Stimulated activated CD8-positive, alpha-beta memory T cell treated with anti-CD3 and anti-CD28 coated beads, Interleukin-4, amount 100 ng/mL, for 24 hours (primary cell): ENCODE measurements around the gene SHANK1.

Experiments used
- DNase-seq: peaks from one replicate; pipeline ENCODE4 v3.0.0-alpha.2; 2020; ENCODE audit warnings: low read depth

Gene SHANK1

DNA sequence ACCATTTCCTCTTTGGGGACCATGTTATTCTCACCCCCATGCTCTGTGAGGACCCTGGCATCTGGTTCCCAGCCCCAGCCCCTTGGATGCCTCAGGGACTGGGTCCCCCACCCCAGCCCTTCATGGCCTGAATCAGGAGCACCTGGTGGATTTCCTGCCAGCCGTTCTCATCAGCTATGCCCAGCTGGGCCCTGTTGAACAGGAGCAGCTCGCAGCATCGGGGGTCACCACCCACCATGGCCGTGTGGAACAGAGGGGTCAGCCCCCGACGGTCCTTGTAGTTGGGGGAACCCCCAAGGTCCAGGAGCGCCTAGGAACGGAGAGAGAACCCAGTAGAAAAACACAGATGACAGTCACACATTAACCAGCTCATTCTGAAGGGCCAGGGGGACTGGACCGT lies 7.8 kb downstream of the SHANK1 start:
- no peak for DNase-seq

DNA sequence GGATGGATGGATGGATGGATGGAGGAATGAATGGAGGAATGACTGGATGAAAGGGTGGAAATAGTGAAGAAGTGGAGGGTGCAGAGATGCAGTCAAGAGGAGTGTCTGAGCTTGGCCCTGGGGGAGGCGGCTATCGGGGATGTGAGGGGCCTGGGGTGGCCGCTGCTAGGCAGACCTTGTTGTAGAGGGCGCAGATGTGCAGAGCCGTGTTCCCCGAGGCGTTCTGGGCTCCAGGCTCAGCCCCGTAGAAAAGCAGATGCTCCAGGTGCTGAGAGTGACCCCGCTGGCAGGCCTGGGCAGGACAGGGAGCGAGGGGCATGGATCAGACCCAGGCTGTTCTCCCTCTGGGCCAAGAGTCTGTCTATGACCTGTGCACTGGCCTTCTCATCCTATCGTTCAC lies 8.4 kb downstream of the SHANK1 start:
- DNase-seq, result no peak

DNA sequence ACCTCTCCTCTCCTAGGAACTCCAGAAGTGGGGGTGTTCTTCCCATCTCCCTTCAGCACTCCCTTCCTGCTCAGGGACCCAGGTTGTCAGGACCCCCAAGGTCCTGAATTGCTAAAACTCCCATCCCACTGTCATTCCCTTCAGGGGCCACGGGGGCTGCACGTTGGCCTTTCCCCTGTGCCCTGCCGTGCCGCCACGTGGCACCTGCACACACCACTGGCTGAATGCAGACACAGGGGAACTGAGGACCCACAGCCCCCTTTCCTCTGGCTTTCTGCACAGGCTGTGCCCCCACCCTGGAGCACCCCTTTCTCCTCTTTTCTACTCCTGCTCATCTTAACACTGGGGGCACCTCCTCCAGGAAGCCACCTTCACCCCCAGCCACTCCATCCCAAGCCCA lies 9.0 kb downstream of the SHANK1 start:
- no peak for DNase-seq

DNA sequence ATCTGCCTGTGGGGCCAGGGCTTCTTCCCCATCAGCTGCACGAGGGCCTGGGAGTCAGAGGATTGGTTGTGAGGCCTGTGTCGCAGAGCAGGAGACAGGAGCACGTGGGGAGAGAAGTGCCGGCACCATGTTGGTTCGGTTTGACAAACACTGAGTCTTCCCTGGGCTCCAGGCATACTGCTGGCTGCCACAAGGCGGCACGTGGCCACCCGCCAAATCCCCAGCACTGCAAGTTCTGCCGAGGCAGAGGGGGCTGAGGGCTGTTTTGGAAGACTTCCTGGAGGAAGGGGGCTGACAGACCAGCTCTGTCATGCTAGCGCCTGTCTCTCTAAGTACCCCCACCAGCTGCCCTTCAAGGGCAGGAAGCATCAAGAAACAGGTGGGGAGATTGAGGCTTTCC lies 9.5 kb downstream of the SHANK1 start:
- DNase-seq, result no peak

DNA sequence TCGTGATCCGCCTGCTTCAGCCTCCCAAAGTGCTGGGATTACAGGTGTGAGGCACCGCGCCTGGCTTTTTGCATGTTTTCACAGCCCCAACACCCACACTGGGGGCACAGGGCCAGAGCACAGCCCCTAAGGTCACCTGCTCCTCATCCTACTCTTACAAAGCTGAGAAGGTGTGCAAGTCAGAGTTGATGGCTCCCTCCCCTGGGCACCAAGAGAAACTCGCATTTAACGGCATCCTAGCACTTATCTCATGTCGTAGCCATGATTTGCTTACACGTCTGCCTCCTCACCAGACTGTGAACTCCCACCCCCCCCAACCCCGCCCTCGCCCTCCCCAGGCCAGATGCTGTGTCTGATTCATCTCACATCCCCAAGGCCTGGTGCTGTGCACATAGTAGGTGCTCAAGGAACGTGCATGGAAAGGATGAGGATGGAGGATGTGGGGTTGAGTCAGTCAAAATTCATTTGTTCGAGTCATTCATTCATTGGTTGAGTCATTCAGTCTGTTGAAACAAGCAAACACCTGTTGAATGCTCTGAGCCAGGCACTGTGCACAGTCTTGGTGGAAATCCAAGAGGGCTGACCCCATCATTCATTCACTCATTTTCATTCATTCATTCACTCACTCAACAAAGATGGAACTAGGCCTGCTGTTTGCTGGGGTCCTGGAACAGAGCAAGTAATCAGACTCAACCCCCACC lies 11.3 kb downstream of the SHANK1 start:
- DNase-seq, result no peak

DNA sequence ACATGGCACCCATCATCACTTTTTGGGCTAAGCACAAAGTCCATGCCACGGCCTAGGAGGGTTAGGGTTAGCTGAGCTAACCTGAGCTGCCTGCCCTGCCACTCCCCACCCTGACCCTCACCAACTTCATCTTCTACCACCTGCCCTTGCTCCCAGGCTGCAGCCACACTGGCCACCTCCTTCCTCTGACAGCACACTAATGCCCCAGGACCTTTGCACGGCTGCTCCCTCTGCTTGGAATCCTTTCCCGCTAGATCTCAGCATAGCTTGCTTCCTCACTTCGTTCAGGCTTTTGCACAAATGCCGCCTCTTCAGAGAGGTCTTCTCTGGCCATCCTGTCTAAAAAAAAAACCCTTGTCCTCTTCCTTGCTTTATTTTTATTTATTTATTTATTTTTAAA lies 13.2 kb downstream of the SHANK1 start:
- no peak for DNase-seq

DNA sequence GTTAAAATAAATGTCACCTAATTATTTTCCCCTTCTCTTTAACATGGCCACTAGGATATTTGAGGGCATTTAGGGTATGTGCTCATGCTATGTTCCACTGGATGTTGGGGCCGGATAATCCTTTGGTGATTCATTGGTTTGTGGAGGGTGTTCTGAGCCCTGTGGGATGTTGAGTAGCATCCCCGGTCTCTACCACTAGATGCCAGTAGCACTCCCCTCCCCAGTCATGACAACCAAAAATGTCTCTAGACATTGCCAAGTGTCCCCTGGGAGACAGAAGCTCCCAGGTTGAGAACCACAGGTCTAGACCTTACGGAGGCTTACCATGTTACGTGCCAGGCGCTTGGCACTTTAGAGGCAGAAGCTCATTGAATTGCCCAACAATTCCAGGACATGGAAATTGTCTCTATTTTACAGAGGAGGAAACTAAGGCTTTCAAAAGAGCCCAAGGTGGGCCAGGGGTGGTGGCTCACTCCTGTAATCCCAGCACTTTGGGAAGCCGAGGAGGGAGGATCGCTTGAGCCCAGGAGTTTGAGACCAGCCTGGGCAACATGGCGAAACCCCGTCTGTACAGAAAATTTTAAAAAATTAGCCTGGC lies 14.1 kb downstream of the SHANK1 start:
- DNase-seq, result no peak

DNA sequence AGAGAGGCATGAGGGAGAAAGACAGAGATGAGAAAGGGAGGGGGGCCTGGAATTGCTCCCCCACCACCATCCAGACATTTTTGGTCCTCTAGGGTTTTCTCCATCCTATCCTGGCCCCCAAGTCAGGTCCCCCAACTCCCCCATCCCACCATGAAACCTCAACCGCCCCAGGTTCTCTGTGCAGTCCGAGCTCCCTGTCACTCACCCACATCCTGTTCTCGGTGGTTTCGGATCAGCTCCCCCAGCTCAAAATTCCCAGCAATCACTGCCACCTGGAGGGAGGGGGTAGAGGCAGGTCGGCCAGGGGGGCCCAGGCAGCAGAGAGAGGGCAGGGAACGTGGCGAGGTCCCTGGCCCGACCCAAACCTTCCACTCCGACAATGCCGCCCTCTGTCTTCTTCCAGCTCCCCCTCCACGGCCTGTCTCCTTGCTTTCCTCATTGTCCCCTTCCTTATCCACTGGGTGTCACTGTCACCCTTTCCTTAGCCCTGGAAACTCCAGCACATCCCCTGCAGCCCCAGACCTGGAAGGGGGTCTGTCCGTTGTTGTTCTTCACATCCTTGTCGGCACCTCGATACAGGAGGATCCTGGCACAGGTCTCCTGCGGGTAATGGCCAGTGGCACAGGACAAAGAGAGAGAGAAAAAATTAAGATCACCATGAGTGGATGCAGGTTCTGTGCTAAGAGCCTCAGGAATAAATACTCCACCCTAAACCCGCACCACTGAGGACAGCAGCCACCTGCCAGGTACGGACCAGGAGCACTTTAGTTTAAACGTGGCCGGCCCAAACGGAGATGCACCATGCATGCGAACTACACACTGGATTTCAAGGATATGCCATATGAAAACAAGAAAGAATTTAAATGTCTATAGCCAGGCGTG lies 15.4 kb downstream of the SHANK1 start:
- no peak for DNase-seq

DNA sequence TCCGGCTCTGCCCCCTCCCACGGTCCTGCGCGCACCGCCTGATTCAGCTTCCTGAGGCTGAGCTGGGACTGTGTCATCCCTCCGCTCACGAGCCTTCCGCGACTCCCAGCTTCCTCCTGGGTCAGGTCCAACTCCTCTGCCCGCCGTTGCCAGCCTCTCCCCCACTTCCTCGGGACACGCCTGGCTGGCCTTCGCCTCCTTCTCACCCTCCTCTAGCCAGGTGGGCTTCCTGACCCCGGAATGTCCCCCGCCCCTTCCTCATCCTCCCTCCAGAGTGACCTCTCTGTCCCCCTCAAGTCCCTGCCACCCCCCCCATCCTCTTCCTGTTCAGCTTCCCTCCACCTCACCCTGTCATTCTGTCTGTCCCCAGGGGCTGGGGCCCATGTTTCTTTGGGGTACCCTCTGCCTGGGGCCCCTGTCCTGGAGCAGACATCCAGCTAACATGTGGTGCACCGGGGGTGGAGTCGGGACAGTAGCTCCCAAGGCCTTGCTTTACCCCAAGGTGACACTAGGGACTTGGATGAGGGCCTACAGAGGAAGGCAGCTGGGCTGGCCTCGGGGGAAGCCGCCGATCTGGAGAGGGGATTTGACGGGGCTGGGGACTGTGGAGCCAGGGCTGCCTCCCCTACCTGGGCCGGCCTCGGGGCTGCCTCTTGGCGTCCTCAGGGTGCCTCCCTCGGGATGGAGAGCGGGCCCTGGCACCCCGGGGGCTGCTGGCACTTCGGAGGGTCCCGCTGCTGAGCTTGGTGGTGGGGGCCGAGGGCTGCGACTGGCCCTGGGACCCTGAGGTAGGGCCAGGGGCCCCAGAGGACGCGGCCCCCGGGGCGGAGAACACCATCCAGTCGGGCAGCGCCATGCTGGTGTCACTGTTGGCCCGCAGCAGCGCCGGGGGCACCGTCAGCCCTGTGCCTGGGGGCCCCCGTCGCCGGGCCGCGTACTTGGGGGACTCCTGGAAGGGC lies 16.5 kb downstream of the SHANK1 start:
- DNase-seq, result no peak

DNA sequence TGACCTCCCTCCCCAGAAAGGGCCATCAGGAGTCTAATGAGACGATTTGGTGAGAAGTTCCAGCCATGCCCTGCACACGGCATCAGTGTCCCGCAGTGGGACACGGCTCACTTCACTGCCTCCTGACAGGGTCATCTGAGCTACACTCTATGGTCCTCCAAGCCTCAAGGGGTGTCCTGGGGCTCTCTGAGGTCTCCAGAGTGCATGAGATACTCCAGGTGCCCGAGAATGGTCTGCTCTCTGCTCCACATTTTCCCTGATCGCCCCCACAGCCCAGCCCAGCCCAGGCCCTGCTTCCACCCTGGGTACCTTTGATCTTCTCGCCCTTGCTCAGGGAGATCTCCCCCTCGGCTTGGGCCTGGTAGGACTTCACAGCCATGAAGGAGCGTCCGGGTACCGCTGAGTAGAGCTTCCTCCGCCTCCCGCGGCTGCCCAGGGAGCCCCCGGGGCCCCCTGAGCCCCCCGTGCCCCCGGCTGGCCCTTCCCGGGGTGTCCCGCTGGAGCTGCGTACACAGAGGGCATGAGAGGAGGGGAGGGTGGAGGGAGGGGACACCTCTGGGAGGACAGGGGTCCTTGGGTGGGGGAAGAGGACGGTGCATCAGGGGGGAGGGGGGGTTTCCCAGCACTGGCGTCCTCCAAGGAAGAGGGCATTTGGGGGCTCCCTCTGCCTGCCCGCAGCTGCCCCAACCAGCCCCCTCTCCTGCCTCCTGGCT lies 17.3 kb downstream of the SHANK1 start:
- DNase-seq, result no peak

DNA sequence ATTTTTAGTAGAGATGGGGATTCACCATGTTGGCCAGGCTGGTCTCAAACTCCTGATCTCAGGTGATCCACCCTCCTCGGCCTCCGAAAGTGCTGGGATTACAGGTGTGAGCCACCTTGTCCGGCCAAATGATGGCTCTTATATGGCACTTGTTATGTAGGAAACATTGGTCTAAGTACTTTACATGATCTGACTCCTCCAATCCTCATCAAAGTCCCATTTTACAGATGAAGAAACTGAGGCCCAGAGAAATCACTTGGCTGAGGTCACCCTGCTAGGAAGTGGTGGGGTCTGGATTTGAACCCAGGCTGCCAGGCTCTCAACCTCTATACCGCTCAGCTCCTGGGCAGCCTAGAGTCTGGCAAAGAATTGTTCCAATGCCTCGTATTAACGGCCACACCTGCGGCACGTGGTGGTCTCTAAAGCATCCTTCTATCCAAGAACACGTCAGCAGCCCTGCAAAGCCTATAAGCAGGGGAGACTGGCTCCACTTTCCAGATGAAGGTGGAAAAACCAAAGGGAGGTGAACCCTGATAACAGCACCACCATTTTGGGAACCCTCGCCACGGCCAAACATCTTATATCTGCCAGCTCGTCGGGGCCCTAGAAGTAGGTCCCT lies 18.1 kb downstream of the SHANK1 start:
- no peak for DNase-seq

DNA sequence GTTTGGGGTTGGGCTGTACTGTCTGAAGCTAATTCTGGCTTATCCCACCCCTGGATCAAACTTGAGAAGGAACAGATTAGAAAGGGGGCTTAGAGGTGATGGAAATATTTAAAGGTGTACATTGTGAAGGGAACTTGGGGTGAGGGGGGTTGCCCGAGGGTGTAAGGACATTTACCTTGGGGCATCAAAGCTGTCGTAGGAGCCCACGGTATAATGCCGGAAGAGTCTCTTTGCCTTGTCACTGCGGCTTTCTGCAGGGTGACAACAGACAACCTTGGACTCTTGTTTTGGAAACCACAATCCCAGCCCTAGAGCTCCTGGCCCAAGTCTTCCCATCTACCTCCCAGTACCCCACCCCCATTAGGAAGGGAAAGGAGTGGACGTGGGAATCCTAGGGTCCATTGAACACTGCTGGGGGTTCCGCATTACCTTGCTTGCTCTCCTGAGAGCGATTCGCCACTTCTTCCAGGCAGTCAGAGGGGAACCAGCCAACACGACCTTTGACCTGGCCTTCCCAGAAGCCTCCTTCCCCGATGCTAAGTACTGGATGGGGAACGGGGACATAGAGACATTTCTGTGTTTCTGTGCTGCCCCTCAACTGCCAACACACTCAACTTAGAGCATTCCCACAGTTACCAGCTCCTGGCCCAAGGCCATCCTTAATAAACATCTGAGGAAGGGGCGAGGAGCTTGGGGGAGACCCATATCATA lies 22.0 kb downstream of the SHANK1 start:
- no peak for DNase-seq

DNA sequence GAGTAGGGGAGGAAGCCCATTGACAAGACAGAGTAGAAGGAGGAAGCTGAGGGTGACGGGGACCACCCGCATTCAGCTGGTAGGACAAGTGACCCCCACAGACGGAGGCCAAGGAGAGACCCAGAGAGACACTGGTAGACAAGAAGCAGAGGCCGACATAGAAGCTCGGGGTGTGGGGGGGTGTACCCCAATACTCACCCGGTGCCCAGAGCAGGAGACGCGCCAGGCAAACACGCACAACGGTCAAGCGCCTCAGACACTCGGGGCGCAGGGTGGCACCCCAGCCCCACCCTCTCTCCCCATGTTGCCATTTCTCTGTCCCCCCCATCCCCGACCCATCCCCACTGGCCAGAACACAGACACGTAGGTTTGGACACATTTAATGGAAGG lies 23.5 kb downstream of the SHANK1 start:
- DNase-seq, result no peak

DNA sequence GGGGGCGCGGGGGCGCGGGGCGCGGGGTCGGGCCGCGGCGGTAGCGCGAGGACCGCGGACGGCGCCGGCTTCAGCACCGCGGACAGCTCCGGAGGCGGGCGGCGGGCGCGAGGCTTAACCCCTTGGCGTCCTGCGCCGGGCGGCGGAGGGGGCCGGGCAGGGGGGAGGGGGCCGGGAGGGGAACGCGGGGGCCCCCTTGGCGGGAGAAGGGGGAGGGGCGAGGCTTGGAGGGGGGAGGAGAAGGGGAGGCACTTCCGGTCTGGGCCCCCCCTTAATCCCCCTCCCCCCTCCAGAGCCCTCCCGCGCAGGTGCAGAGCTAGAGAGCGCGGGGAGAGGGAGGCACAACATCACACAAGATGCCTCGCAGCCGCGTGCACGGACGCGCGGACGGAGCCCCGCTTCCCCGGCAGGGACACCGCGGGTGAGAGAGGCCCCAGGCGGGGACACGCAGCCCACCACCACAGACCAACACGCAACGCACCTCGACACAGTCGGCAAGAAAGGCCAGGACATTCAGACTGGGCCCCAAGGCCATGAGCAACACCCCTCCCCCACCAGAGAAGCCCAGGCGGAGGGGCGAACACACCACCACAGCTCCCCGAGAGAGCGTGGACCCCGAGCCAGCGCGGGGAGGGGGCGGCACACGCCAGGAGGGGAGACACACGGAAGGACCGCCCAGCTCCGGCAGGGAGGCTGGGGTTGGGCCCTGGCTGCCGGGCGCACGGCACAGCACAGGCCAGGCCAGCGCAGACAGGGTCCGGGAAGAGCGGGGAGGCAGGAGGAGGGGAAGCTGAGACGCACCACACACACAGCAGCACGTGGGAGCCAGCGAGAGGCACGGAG lies 24.1 kb downstream of the SHANK1 start:
- no peak for DNase-seq

DNA sequence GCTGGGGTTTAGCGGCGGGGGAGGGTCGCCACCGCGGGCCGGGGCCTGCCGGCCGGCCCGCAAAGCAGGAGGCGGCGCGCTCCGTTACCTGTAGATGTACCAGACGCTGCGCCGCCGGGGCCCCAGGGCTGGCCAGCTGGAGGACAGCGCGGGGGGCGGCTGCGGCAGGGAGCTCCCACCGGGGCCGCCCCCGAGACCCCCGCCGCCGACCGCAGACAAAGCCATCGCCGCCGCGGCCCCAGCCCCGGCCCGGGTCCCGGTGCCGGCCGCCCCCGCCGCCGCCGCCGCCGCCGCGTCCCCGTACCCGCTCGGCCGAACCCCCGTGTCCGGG lies 24.8 kb downstream of the SHANK1 start:
- no peak for DNase-seq

DNA sequence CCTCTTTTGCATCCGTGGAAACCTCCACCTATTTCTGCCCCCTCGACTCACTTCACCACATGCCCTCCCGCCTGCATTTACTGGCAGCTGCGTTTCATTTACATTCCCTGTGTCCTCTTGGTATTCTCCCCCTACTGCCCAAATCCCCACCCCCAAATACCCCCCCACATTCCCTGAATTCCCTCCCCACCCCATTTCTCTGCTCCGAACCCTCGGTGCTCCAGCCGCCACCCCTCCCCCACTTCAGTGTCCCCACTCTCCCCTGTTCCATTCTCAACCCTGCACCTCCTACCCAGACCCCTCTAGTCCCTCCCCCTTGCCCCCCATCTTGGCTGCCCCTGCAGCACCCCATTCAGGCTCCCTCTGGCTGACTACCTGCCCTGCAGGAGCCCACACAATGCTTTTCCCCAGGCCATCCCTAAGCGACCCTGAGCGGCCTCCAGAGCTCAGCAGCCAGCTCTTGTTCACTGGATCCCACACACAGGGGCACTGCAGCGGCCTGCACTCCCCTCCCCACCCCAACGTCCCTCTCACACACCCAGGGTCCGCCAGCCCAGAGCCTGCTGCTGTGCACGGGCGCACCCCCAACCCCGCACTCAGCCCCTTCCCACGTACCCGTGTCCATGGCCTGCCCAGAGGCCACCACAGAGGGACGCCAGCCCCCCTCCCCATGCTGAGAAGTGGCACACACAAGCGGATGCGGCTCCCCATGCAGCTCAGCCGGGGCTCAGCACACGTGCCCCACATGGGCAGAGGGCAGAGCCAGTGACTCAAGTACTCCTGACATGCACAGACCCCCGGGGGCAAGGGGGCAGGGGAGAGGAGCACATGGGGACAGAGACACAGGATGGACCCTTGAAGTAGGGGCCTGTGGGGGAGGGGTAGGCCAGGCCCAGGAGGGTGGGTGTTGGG lies 26.3 kb downstream of the SHANK1 start:
- no peak for DNase-seq

DNA sequence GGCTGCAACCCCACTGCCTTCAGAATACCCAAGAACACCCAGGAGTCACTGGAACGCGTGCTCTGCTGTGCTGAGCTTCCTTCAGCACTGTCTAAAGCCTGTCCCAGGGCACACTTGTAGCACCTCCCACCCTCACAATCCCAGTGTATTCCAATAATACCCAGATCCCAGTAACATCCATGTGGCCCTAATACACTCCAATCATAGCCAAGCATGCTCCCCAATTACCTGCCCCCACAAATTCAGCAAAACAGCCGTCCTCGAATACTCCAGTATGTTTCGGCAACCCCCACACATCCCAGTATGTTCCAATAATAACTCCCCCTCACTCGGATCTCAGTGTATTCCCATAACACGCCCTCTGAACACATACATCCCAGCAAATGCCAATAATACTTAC lies 29.2 kb downstream of the SHANK1 start:
- DNase-seq, result no peak

DNA sequence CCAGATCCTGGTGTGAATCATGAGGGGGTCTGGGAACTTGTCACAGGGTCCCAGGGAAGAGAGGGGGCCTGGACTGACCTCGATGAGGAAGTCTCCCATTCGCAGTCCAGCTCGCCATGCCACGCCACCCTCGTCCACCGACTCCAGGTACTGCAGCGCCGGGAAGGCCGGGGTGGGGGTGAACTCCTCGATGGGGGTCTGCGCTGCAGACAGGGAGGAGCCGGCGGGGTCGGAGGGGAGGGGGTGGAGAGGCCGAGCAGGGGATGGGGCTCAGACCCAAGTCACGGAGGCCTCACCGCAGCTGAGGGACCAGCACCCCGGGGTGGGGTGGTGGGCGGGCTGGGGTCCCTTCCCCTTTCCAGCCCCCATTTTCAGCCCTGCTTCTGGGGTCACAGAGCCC lies 30.8 kb downstream of the SHANK1 start:
- no peak for DNase-seq
